SK-N-MC (cell line): ENCODE results near the gene MST1.

Experiments used
- EZH2 ChIP-seq: fragments of 200-600 bp; sonication (generic); IDR thresholded peaks from one replicate; pipeline ENCODE4 v1.6.1; 2017; ENCODE audit warnings: antibody characterized with exemption
- FOXP2 ChIP-seq: optimal IDR thresholded peaks from 2 replicates; pipeline ENCODE3; 2011; ENCODE audit warnings: mild to moderate bottlenecking, moderate library complexity; ENCODE audit not compliant: insufficient read depth; ENCODE audit errors: extremely low read length, control extremely low read depth
- POLR2AphosphoS5 ChIP-seq: IDR thresholded peaks from 2 replicates; pipeline ENCODE4 v1.6.1; 2012; ENCODE audit warnings: mild to moderate bottlenecking, low read depth, low read length, borderline replicate concordance

DNA sequence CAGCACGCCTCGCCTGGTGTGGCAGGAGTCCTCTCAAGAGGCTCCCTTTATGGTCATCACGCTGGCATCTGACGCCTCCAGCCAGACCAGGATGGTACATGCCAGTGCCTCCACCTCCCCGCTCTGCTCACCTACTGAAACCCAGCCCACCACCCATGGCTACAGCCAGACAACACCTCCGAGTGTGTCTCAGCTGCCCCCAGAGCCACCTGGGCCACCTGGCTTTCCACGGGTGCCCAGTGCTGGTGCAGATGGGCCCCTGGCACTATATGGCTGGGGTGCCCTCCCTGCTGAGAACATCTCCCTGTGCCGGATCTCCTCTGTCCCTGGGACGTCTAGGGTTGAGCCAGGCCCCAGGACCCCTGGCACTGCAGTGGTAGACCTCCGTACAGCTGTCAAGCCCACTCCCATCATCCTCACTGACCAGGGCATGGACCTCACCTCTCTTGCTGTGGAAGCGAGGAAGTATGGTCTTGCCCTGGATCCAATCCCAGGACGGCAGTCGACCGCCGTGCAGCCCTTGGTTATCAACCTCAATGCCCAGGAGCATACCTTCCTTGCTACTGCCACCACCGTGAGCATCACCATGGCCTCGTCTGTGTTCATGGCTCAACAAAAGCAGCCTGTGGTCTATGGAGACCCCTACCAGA lies 35.0 kb downstream of the MST1 start:
- TF ChIP-seq EZH2 (no peak), POLR2AphosphoS5 (no peak), FOXP2 (no peak)
